B cell (primary cell): Measurements from ENCODE around the gene DNASE2. TPM values are rescaled to one million over a fixed set of nuclear protein-coding genes. Genes with fewer than 3 reads are reported as not detected.

Source experiments
- ATAC-seq: fragments of 200-7000 bp; cut with Tn5 transposase; one replicate; pipeline ENCODE4 v1.10.0; 2021; ENCODE audit warnings: low read depth, mild to moderate bottlenecking, moderate number of reproducible peaks, moderate library complexity
- CTCF ChIA-PET: fragments of 350-600 bp; sonication (Branson Sonifier 250); formaldehyde crosslinking; loops from one replicate; lab custom pipeline; 2021; ENCODE audit warnings: antibody characterized with exemption, inconsistent platforms; lab: Charles Lee
- POLR2A ChIA-PET: fragments of 350-600 bp; sonication (Branson Sonifier 250); formaldehyde crosslinking; loops from one replicate; lab custom pipeline; 2021; ENCODE audit warnings: antibody characterized with exemption; lab: Charles Lee
- DNase-seq: peaks from one replicate; pipeline ENCODE4 v3.0.0; 2013
- H2AFZ ChIP-seq: 2 replicates; pipeline ENCODE4 v1.6.1; 2012; ENCODE audit warnings: mild to moderate bottlenecking, low read depth, low read length; ENCODE audit not compliant: insufficient read depth, poor library complexity, severe bottlenecking
- H3K27ac ChIP-seq, 2 donors: 1 replicate in 1 of 2; 2 replicates in 1 of 2; pipeline ENCODE4 v1.5.1; 2012 to 2013; ENCODE audit warnings: low read length in 2 of 2, mild to moderate bottlenecking in 2 of 2, moderate library complexity in 1 of 2
- H3K27me3 ChIP-seq, 4 experiments: fragments of 200-600 bp in 1 of 4; sonication (generic) in 1 of 4; replicated peaks in 1 of 4; 1 replicate in 2 of 4; 2 replicates in 2 of 4; pipeline versions ENCODE4 v1.6.1 to v1.7.0; 2013 to 2016; ENCODE audit warnings: low read length in 3 of 4, mild to moderate bottlenecking in 2 of 4, mixed read lengths in 1 of 4, moderate library complexity in 1 of 4; ENCODE audit not compliant: insufficient read depth in 4 of 4, control insufficient read depth in 3 of 4; ENCODE audit errors: control extremely low read depth in 1 of 4
- H3K36me3 ChIP-seq, 2 experiments: replicated peaks in 1 of 2; 1 replicate in 1 of 2; 2 replicates in 1 of 2; pipeline versions ENCODE4 v1.6.1 to v1.7.1; 2013; ENCODE audit warnings: low read length in 1 of 2; ENCODE audit not compliant: insufficient read depth in 2 of 2, control insufficient read depth in 1 of 2; ENCODE audit errors: control extremely low read depth in 1 of 2, extremely low read depth in 1 of 2
- H3K4me1 ChIP-seq, 2 donors: fragments of 200-600 bp in 1 of 2; sonication (generic) in 1 of 2; 1 replicate in 1 of 2; 2 replicates in 1 of 2; pipeline versions ENCODE4 v1.5.1 to v1.6.1; 2013 to 2017; ENCODE audit warnings: low read length in 2 of 2; ENCODE audit not compliant: control insufficient read depth in 2 of 2, insufficient read depth in 2 of 2
- H3K4me2 ChIP-seq: replicated peaks from 2 replicates; pipeline ENCODE3; 2012; ENCODE audit warnings: mild to moderate bottlenecking, low read depth, low read length; ENCODE audit not compliant: poor library complexity, severe bottlenecking
- H3K4me3 ChIP-seq, 5 experiments: fragments of 200-600 bp in 1 of 5; sonication (generic) in 1 of 5; 1 replicate in 3 of 5; 2 replicates in 2 of 5; pipeline versions ENCODE4 v1.5.1 to v1.7.0; 2011 to 2016; ENCODE audit warnings: low read length in 4 of 5, mild to moderate bottlenecking in 4 of 5, low read depth in 2 of 5, control low read depth in 1 of 5, moderate library complexity in 1 of 5; ENCODE audit not compliant: insufficient read depth in 1 of 5; ENCODE audit errors: control extremely low read depth in 1 of 5, extremely low read depth in 1 of 5
- H3K79me2 ChIP-seq: fragments of 200-600 bp; sonication (generic); one replicate; pipeline ENCODE4 v1.6.0; 2016; ENCODE audit warnings: low read length; ENCODE audit not compliant: control insufficient read depth, insufficient read depth
- H3K9ac ChIP-seq: fragments of 200-600 bp; sonication (generic); 2 replicates; pipeline ENCODE4 v1.6.1; 2017; ENCODE audit warnings: mild to moderate bottlenecking, low read length, moderate library complexity
- H3K9me3 ChIP-seq, 3 donors: one replicate each; pipeline versions ENCODE4 v1.6.1 to v1.7.1; 2013; ENCODE audit warnings: low read length in 2 of 3; ENCODE audit not compliant: control insufficient read depth in 2 of 3, insufficient read depth in 1 of 3; ENCODE audit errors: control extremely low read depth in 1 of 3
- H4K20me1 ChIP-seq: 2 replicates; pipeline ENCODE4 v1.6.0; 2012; ENCODE audit warnings: mild to moderate bottlenecking, low read length; ENCODE audit not compliant: insufficient read depth, control insufficient read depth, poor library complexity, severe bottlenecking
- H3K27ac Mint-ChIP-seq: one replicate; pipeline ENCODE4 v1.8.0; 2021; ENCODE audit warnings: mixed read lengths
- H3K27me3 Mint-ChIP-seq: one replicate; pipeline ENCODE4 v1.8.0; 2021; ENCODE audit warnings: mixed read lengths
- H3K4me1 Mint-ChIP-seq: one replicate; pipeline ENCODE4 v1.8.0; 2021; ENCODE audit warnings: mixed read lengths
- H3K4me3 Mint-ChIP-seq: one replicate; pipeline ENCODE4 v1.8.0; 2021; ENCODE audit warnings: mixed read lengths
- H3K9me3 Mint-ChIP-seq: one replicate; pipeline ENCODE4 v1.8.0; 2022; ENCODE audit warnings: mixed read lengths; ENCODE audit not compliant: insufficient read depth
- EZH2 ChIP-seq: IDR thresholded peaks from 2 replicates; pipeline ENCODE4 v1.6.1; 2012; ENCODE audit warnings: borderline replicate concordance, low read depth, mild to moderate bottlenecking, moderate library complexity, low read length; ENCODE audit not compliant: insufficient read depth, poor library complexity, severe bottlenecking
- WGBS: methylation state at CpG from one replicate; pipeline ENCODE4 v1.1.5; 2013; ENCODE audit warnings: missing lambda C conversion rate; ENCODE audit not compliant: insufficient coverage; 5-methylcytosine and 5-hydroxymethylcytosine counted together
- intact Hi-C: fragments of 100-400 bp; cut with micrococcal nuclease; formaldehyde crosslinking; loops from one replicate; pipeline ENCODE4 v1.10.0; 2022
- polyA plus RNA-seq: library from polyadenylated mRNA; depleted of rRNA; stranded (reverse); fragments of >200 nt; gene quantifications from 2 replicates; pipeline ENCODE4 v1.2.3, GENCODE V29; 2012
- total RNA-seq, 2 donors: library from RNA; stranded (reverse); fragments of 120-200 nt in 1 of 2; gene quantifications; 1 replicate in 1 of 2; 2 replicates in 1 of 2; pipeline versions ENCODE4 v1.2.3 to v1.2.4, GENCODE V29; 2013 to 2022
- TF ChIP-seq, protein P1 (sequence below): fragments of 200-600 bp; IDR thresholded peaks from one replicate; pipeline ENCODE4 v1.8.0; 2022; ENCODE audit warnings: antibody characterized with exemption, mild to moderate bottlenecking

The DNASE2 gene
- total and polyA plus RNA-seq, 2 donors (not counting 1 experiment from before 2014, with no cell fraction given), result 24.9 to 26.6 TPM

DNA sequence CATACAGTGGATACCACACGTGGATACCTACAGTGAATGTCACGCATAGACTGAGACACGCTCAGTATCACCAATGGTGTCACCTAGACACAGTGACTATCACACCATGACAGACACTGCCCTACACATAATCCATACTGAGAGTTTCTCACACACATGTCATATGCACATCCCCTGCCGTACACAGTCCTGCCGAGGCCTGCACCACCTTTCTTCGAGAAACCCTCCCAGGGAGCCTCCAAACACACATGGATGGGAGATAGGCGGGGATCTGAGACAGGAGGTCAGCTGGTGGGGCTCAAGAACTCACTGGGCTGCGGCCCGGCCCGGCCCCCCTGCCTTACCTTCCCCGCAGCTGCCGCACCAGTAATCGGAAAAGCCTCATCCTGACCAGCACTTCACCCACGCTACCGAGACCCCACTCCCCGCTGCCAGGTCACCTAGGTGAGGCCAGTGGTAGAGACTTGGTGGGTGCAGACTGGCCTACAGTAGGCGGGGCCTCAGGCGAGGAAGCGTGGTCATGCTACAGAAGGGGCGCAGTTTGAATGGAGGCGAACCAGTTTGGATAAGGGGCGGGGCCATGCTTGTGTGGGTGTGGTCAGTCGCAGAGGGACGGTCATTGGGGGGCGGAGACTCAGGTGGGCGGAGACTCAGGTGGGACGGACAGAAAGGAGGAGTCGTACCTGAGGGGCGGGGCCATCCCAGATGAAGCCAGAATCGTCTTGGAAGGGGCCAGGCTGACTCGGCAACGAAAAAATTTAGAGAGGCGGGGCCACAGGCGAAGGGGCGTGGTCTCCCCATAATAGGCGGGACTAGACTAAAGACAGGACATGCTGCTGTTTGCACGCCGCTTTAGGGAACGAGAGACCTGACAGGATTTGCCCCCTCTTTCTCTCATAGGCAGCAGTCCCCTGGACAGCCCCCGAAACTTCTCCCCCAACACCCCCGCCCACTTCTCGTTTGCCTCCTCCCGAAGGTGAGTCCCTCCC lies 40.9 kb downstream of the DNASE2 start:
- Histone ChIP-seq H3K4me2 (peak overlapping the region; percentile 69), H3K4me3 (peak overlapping the region in 1 of 5 experiments; percentile 29), H3K9ac (peak overlapping the region; percentile 15), H3K36me3 (no peaks in the 10 kb centered on the region), H4K20me1 (no peaks in the 10 kb centered on the region), H3K79me2 (no peaks in the 10 kb centered on the region), H3K27me3 (peaks cover 6 to 91% (median 50%) of the 10 kb centered on the region in 4 experiments), H3K27ac (no peak overlapping the region), H2AFZ (peak overlapping the region; percentile 9), H3K9me3 (peaks cover 0 to 31% (median under 1%) of the 10 kb centered on the region in 3 donors), H3K4me1 (peaks cover 29 to 41% of the 10 kb centered on the region in 2 donors)
- Mint-ChIP-seq H3K27ac (no peak overlapping the region), H3K4me1 (peaks cover 39% of the 10 kb centered on the region), H3K4me3 (no peak overlapping the region), H3K27me3 (peaks cover 66% of the 10 kb centered on the region), H3K9me3 (no peaks in the 10 kb centered on the region)
- DNase-seq (peak; percentile 57), ATAC-seq (peak; percentile 22)
- ChIA-PET CTCF (interaction anchor here (0.6 kb wide), 1 partner anchor 102 kb away, joined by 3 read pairs; no protein-coding TSS in a partner anchor), POLR2A (interaction anchor here (0.6 to 0.7 kb wide), 2 partner anchors 22 to 160 kb away, joined by 3 to 4 read pairs; no protein-coding TSS in a partner anchor)
- intact Hi-C loops, result no loop called here
- 33% methylated on average over 43 of the region's 43 CpGs for WGBS
- TF ChIP-seq EZH2, result no peak
- TF ChIP-seq, protein P1, sequence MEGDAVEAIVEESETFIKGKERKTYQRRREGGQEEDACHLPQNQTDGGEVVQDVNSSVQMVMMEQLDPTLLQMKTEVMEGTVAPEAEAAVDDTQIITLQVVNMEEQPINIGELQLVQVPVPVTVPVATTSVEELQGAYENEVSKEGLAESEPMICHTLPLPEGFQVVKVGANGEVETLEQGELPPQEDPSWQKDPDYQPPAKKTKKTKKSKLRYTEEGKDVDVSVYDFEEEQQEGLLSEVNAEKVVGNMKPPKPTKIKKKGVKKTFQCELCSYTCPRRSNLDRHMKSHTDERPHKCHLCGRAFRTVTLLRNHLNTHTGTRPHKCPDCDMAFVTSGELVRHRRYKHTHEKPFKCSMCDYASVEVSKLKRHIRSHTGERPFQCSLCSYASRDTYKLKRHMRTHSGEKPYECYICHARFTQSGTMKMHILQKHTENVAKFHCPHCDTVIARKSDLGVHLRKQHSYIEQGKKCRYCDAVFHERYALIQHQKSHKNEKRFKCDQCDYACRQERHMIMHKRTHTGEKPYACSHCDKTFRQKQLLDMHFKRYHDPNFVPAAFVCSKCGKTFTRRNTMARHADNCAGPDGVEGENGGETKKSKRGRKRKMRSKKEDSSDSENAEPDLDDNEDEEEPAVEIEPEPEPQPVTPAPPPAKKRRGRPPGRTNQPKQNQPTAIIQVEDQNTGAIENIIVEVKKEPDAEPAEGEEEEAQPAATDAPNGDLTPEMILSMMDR, result no peak
